Kidney glomerular epithelial cell (primary cell): Measurements from ENCODE around the gene FPR1.

ENCODE experiments used
- DNase-seq: peaks from one replicate; lab custom pipeline; 2025; lab: John Stamatoyannopoulos, UW

The FPR1 gene

GRCh38 chr19:51737924-51738323, 13.8 kb downstream of the FPR1 start:
- no peak for DNase-seq

GRCh38 chr19:51737389-51737788, 14.3 kb downstream of the FPR1 start:
- DNase-seq, result no peak

GRCh38 chr19:51735759-51736449, 15.8 kb downstream of the FPR1 start:
- no peak for DNase-seq

GRCh38 chr19:51733742-51734522, 17.7 kb downstream of the FPR1 start:
- DNase-seq, result no peak

GRCh38 chr19:51729781-51730180, 21.9 kb downstream of the FPR1 start:
- DNase-seq, result no peak

- DNase-seq, result no peak
These were observed 24.3 kb downstream of the FPR1 start for GRCh38 chr19:51727349-51727880.

- DNase-seq, result peak; percentile 39
These were observed 25.6 kb downstream of the FPR1 start for GRCh38 chr19:51726049-51726448.

GRCh38 chr19:51724543-51724942, 27.1 kb downstream of the FPR1 start:
- no peak for DNase-seq

GRCh38 chr19:51722492-51722891, 29.2 kb downstream of the FPR1 start:
- no peak for DNase-seq

GRCh38 chr19:51721905-51722304, 29.8 kb downstream of the FPR1 start:
- no peak for DNase-seq

GRCh38 chr19:51719251-51719988, 32.3 kb downstream of the FPR1 start:
- DNase-seq, result no peak

- DNase-seq, result no peak
These were observed 34.8 kb downstream of the FPR1 start for GRCh38 chr19:51716925-51717324.

GRCh38 chr19:51715850-51716249, 35.8 kb downstream of the FPR1 start:
- DNase-seq, result no peak

GRCh38 chr19:51714848-51715247, 36.8 kb downstream of the FPR1 start:
- DNase-seq, result no peak

GRCh38 chr19:51713319-51714285, 38.1 kb downstream of the FPR1 start:
- no peak for DNase-seq

GRCh38 chr19:51712461-51713081, 39.1 kb downstream of the FPR1 start:
- peak; percentile 26 for DNase-seq

- DNase-seq, result no peak
These were observed 40.0 kb downstream of the FPR1 start for GRCh38 chr19:51711702-51712101.

- no peak for DNase-seq
These were observed 41.5 kb downstream of the FPR1 start for GRCh38 chr19:51710163-51710562.

GRCh38 chr19:51709575-51709974, 42.1 kb downstream of the FPR1 start:
- no peak for DNase-seq

GRCh38 chr19:51708811-51709210, 42.9 kb downstream of the FPR1 start:
- no peak for DNase-seq

- DNase-seq, result no peak
These were observed 44.8 kb downstream of the FPR1 start for GRCh38 chr19:51706885-51707284.
